ENCODE results near the gene DGKI.

DGKI gene

GRCh38 chr7:137871170-137871915 is 24.6 kb upstream of the DGKI start:
- peak in 1 of 2 donors; percentile 34 for DNase-seq

DNA sequence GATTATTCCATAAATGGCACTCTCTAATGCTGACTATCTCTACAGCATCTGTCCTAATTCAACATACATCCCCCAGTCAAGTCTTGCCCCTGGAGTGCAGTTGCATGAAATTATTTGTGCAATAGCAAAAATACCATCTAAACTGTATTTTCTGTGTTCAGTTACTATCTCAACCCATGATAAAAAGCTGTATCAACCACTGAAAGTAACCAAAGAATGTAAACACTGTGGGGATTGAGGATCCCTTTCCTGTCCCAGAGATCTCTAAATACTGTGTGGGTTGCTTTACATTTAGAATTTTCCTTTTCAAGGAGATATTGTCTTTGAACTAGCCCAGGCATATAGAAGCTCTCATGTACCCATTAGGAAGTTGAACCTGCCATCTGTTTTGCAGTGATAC is 23.9 kb upstream of the DGKI start:
- no peak for DNase-seq

- DNase-seq, result no peak
Measured at GRCh38 chr7:137870078-137870477, 23.3 kb upstream of the DGKI start.

DNA sequence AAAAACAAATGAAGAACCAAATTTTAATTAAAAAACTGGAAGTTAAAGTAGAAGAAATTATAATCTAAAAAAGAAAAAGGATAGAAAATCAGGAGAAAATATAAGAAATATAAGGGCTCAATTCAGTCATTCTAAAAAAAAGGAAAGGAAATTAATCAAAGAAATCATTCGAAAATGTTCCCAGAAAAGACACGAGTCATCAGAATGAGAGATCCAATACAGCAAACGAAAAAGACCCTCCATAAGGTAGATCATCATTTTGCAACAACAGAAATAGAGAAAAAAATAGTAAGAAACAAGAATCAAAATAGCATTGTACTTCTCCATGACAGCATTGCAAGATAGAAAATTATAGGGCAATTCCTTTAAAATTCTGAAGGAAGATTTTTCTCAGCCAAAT is 22.5 kb upstream of the DGKI start:
- DNase-seq, result no peak

DNA sequence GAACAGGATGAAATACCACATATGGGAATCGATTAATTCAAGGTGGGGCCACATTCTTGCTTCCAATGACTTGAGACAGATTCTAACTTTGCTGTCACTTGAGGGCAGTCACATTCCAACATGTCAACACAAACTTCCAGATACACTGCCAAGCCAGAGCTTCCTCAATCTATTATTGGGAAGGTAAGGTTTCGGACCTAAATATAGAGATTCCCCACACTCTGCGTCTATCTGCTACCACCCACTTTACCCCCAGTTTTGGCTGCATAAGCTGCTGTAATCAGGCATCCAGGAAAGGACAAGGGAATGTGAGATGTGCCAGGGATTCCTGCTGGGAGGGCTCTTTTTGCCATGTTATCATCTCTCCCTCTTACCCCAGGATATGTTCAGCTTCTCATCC is 20.5 kb upstream of the DGKI start:
- DNase-seq, result no peak

DNA sequence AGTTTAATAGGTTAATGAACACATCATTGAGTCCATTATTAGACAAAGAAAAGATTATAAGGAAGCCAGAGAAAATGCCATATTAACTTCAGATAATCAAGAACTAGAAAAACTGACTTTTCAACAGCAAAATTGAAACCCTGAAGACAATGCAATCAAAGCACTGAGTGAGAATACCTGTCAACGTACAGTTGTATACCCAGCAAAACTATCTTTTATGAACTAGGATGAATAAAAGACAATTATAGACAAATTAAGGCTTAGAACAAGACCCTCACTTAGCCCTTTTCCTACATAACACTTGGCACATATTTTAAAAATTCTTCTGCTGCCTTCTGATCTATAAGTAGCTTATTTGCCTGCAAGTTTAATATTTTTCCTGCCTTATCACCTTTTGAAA is 19.0 kb upstream of the DGKI start:
- no peak for DNase-seq

GRCh38 chr7:137862964-137863363 is 16.2 kb upstream of the DGKI start:
- no peak for DNase-seq

GRCh38 chr7:137862358-137862757 is 15.6 kb upstream of the DGKI start:
- no peak for DNase-seq

- DNase-seq, result no peak
Measured at GRCh38 chr7:137860542-137860941, 13.8 kb upstream of the DGKI start.

DNA sequence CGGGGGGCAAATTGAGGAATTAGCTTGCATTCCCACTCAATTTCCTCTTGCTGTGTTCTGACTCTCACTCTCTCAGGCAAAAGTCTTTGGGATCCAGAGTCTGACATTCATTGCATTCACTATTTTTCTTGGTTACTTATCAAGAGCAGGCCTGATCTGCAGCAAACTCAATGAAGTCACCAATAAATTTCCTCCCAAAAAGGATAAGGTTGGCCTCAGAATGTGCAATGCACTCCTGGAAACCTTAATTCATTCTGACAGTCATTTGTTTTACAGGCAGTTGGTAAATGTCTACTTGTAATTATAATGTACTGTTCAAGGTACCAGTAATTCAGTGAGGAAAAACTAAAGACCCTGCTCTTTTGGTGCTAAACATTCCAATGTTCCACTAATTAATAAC is 6.3 kb upstream of the DGKI start:
- no peak for DNase-seq

GRCh38 chr7:137852108-137852507 is 5.3 kb upstream of the DGKI start:
- no peak for DNase-seq

- DNase-seq, result no peak
Measured at GRCh38 chr7:137850972-137851945, 4.5 kb upstream of the DGKI start.

GRCh38 chr7:137850571-137850970 is 3.8 kb upstream of the DGKI start:
- no peak for DNase-seq

DNA sequence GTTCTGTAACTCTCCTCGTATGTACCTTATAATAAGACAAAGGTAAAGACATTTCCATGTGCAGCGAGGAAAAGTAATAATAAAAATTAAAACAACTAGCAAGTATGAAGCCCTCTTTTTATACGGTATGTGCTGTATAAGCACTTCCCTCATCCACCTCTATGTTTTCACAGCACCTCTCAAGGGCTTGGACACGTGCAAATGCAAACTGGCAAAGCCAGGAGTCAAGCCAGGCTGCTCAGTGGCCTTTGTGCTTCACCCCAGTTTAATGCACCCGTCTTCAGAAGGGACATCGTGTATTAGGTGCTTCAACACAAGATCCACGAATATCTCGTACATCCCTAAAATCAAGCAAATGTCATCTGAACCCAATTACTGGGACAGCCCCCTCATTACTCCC is 1.3 kb upstream of the DGKI start:
- no peak for DNase-seq

DNA sequence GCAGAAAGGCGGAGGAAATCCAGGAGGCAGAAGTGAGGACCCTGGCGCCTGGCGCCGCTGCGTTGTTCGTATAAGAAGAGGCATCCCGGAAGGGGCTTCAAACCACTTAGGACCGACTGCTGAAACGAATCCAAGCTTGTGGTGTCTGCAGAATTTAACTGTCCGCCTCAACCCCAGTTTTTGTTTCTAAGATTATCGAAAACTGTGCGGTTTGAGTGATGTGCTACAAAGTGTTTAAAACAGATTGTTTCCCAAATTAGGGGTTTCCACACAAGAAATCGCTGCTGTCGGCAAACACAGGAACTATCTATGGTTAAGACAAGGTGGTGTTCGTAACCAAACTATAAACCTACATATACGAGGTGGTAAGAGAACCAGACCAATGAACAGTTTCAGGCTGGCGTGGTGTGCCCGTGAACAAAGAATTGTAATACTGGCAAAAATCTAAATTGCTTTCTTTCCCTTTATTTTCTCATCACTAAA is 835 bp upstream of the DGKI start:
- no peak for DNase-seq

GRCh38 chr7:137846549-137846826 is 286 bp downstream of the DGKI start:
- no peak for DNase-seq

- peak in 1 of 2 donors; percentile 10 for DNase-seq
Measured at GRCh38 chr7:137844677-137845425, 1.9 kb downstream of the DGKI start.

GRCh38 chr7:137839903-137840779 is 6.6 kb downstream of the DGKI start:
- no peak for DNase-seq

- no peak for DNase-seq
Measured at GRCh38 chr7:137838706-137839315, 8.0 kb downstream of the DGKI start.

DNA sequence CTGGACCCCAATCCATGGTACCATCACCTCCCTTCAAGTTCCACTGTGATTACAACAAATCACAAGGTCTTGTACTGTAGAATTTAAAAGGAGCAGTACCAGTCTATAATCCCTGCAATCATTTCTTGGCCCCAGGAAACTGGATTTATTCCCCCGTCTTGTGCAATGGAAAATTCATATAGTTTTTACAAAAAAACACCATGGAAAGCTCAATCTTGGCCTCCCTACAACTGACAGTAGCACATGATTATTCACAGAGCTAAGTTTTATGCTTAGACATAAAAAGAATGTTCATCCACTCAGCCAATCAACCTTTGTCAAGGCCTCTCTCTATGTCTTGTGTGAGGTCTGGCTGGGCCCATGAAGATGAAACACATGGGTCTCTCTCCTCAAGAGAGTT is 10.2 kb downstream of the DGKI start:
- no peak for DNase-seq

- DNase-seq, result no peak
Measured at GRCh38 chr7:137836113-137836509, 10.7 kb downstream of the DGKI start.
